ENCODE results near the gene BST1. TPM values are rescaled to one million over a fixed set of nuclear protein-coding genes. Genes with fewer than 3 reads are reported as not detected.
A peak's percentile ranks its signal among the peaks of the same experiment; 100 is the strongest.
"Not testable (repeated sequence)": the region's sequence is repeated elsewhere in the genome, so short reads cannot be mapped to it uniquely, and the experiment has no call there.

Gene BST1
- total RNA-seq, 1 experiment from 2014 or later: 0.80 TPM

- no peaks in the 10 kb centered on the region for H3K36me3 ChIP-seq (replicated peaks; ENCODE audit: control insufficient read depth, insufficient read depth, low read length)
- no peaks in the 10 kb centered on the region for H3K27me3 ChIP-seq (ENCODE audit: control insufficient read depth, insufficient read depth, low read length)
- H3K4me3 ChIP-seq (ENCODE audit: insufficient read depth, low read depth, low read length): no peak overlapping the region
- no peak for DNase-seq
Observed at GRCh38 chr4:15712214-15712613, 9.3 kb downstream of the BST1 start.

- Histone ChIP-seq H3K4me3 (ENCODE audit: insufficient read depth, low read depth, low read length) (no peak overlapping the region), H3K36me3 (replicated peaks; ENCODE audit: control insufficient read depth, insufficient read depth, low read length) (no peaks in the 10 kb centered on the region), H3K27me3 (ENCODE audit: control insufficient read depth, insufficient read depth, low read length) (no peaks in the 10 kb centered on the region)
- DNase-seq: no peak
Observed at GRCh38 chr4:15714141-15714540, 11.3 kb downstream of the BST1 start.

- no peak overlapping the region for H3K4me3 ChIP-seq (ENCODE audit: insufficient read depth, low read depth, low read length)
- no peaks in the 10 kb centered on the region for H3K27me3 ChIP-seq (ENCODE audit: control insufficient read depth, insufficient read depth, low read length)
- H3K36me3 ChIP-seq (replicated peaks; ENCODE audit: control insufficient read depth, insufficient read depth, low read length): no peaks in the 10 kb centered on the region
- no peak for DNase-seq
Observed at GRCh38 chr4:15714646-15715435, 12.0 kb downstream of the BST1 start.

- H3K4me3 ChIP-seq (ENCODE audit: insufficient read depth, low read depth, low read length): no peak overlapping the region
- no peaks in the 10 kb centered on the region for H3K27me3 ChIP-seq (ENCODE audit: control insufficient read depth, insufficient read depth, low read length)
- DNase-seq: no peak
- no peaks in the 10 kb centered on the region for H3K36me3 ChIP-seq (replicated peaks; ENCODE audit: control insufficient read depth, insufficient read depth, low read length)
Observed at GRCh38 chr4:15716115-15716514, 13.2 kb downstream of the BST1 start.

- no peak for DNase-seq
- no peaks in the 10 kb centered on the region for H3K27me3 ChIP-seq (ENCODE audit: control insufficient read depth, insufficient read depth, low read length)
- H3K4me3 ChIP-seq (ENCODE audit: insufficient read depth, low read depth, low read length): no peak overlapping the region
- no peaks in the 10 kb centered on the region for H3K36me3 ChIP-seq (replicated peaks; ENCODE audit: control insufficient read depth, insufficient read depth, low read length)
Observed at GRCh38 chr4:15717086-15717485, 14.2 kb downstream of the BST1 start.

GRCh38 chr4:15717657-15718416, 15.0 kb downstream of the BST1 start:
- H3K4me3 ChIP-seq (ENCODE audit: insufficient read depth, low read depth, low read length): no peak overlapping the region
- DNase-seq: no peak
- H3K36me3 ChIP-seq (replicated peaks; ENCODE audit: control insufficient read depth, insufficient read depth, low read length): no peaks in the 10 kb centered on the region
- no peaks in the 10 kb centered on the region for H3K27me3 ChIP-seq (ENCODE audit: control insufficient read depth, insufficient read depth, low read length)

GRCh38 chr4:15718465-15718864, 15.6 kb downstream of the BST1 start:
- no peak overlapping the region for H3K4me3 ChIP-seq (ENCODE audit: insufficient read depth, low read depth, low read length)
- DNase-seq: no peak
- H3K36me3 ChIP-seq (replicated peaks; ENCODE audit: control insufficient read depth, insufficient read depth, low read length): no peaks in the 10 kb centered on the region
- no peaks in the 10 kb centered on the region for H3K27me3 ChIP-seq (ENCODE audit: control insufficient read depth, insufficient read depth, low read length)

- no peak for DNase-seq
- Histone ChIP-seq H3K36me3 (replicated peaks; ENCODE audit: control insufficient read depth, insufficient read depth, low read length) (no peaks in the 10 kb centered on the region), H3K4me3 (ENCODE audit: insufficient read depth, low read depth, low read length) (no peak overlapping the region), H3K27me3 (ENCODE audit: control insufficient read depth, insufficient read depth, low read length) (no peaks in the 10 kb centered on the region)
Observed at GRCh38 chr4:15718959-15719358, 16.1 kb downstream of the BST1 start.

- Histone ChIP-seq H3K27me3 (ENCODE audit: control insufficient read depth, insufficient read depth, low read length) (no peaks in the 10 kb centered on the region), H3K36me3 (replicated peaks; ENCODE audit: control insufficient read depth, insufficient read depth, low read length) (no peaks in the 10 kb centered on the region), H3K4me3 (ENCODE audit: insufficient read depth, low read depth, low read length) (no peak overlapping the region)
- no peak for DNase-seq
Observed at GRCh38 chr4:15719506-15719905, 16.6 kb downstream of the BST1 start.

- H3K36me3 ChIP-seq (replicated peaks; ENCODE audit: control insufficient read depth, insufficient read depth, low read length): no peaks in the 10 kb centered on the region
- no peak overlapping the region for H3K4me3 ChIP-seq (ENCODE audit: insufficient read depth, low read depth, low read length)
- H3K27me3 ChIP-seq (ENCODE audit: control insufficient read depth, insufficient read depth, low read length): no peaks in the 10 kb centered on the region
- no peak for DNase-seq
Observed at GRCh38 chr4:15720851-15721250, 18.0 kb downstream of the BST1 start.

GRCh38 chr4:15725608-15726007, 22.7 kb downstream of the BST1 start:
- H3K4me3 ChIP-seq (ENCODE audit: insufficient read depth, low read depth, low read length): no peak overlapping the region
- no peaks in the 10 kb centered on the region for H3K36me3 ChIP-seq (replicated peaks; ENCODE audit: control insufficient read depth, insufficient read depth, low read length)
- H3K27me3 ChIP-seq (ENCODE audit: control insufficient read depth, insufficient read depth, low read length): no peaks in the 10 kb centered on the region
- DNase-seq: no peak

- Histone ChIP-seq H3K36me3 (replicated peaks; ENCODE audit: control insufficient read depth, insufficient read depth, low read length) (no peaks in the 10 kb centered on the region), H3K4me3 (ENCODE audit: insufficient read depth, low read depth, low read length) (no peak overlapping the region), H3K27me3 (ENCODE audit: control insufficient read depth, insufficient read depth, low read length) (no peaks in the 10 kb centered on the region)
- DNase-seq: peak; percentile 51
Observed at GRCh38 chr4:15729910-15730533, 27.2 kb downstream of the BST1 start.

GRCh38 chr4:15733061-15733460, 30.2 kb downstream of the BST1 start:
- not testable (repeated sequence) for H3K27me3 ChIP-seq (ENCODE audit: control insufficient read depth, insufficient read depth, low read length); H3K4me3 ChIP-seq (ENCODE audit: insufficient read depth, low read depth, low read length); H3K36me3 ChIP-seq (replicated peaks; ENCODE audit: control insufficient read depth, insufficient read depth, low read length); DNase-seq

GRCh38 chr4:15735536-15735935, 32.7 kb downstream of the BST1 start:
- Histone ChIP-seq H3K36me3 (replicated peaks; ENCODE audit: control insufficient read depth, insufficient read depth, low read length) (no peaks in the 10 kb centered on the region), H3K27me3 (ENCODE audit: control insufficient read depth, insufficient read depth, low read length) (no peaks in the 10 kb centered on the region), H3K4me3 (ENCODE audit: insufficient read depth, low read depth, low read length) (no peak overlapping the region)
- DNase-seq: no peak

GRCh38 chr4:15736514-15737050, 33.7 kb downstream of the BST1 start:
- no peak for DNase-seq
- Histone ChIP-seq H3K4me3 (ENCODE audit: insufficient read depth, low read depth, low read length) (no peak overlapping the region), H3K36me3 (replicated peaks; ENCODE audit: control insufficient read depth, insufficient read depth, low read length) (no peaks in the 10 kb centered on the region), H3K27me3 (ENCODE audit: control insufficient read depth, insufficient read depth, low read length) (no peaks in the 10 kb centered on the region)

Data from H7 (cell line).